Measurements from ENCODE around the gene TOB1. TPM values are rescaled to one million over a fixed set of nuclear protein-coding genes. Genes with fewer than 3 reads are reported as not detected.
A peak's percentile ranks its signal among the peaks of the same experiment; 100 is the strongest.

The TOB1 gene
- total RNA-seq, 1 donor from 2014 or later, result 15.5 TPM

GRCh38 chr17:50867363-50868139 is 1.4 kb upstream of the TOB1 start:
- peak overlapping the region; percentile 99 for H3K4me3 Mint-ChIP-seq (ENCODE audit: unreplicated experiment)
- H3K4me1 Mint-ChIP-seq (ENCODE audit: unreplicated experiment), result peaks cover 25% of the 10 kb centered on the region
- peak; percentile 83 for DNase-seq (ENCODE audit: low spot score)
- peaks cover 14% of the 10 kb centered on the region for H3K36me3 Mint-ChIP-seq (ENCODE audit: low read depth, unreplicated experiment)
- H3K9me3 Mint-ChIP-seq (ENCODE audit: unreplicated experiment), result no peaks in the 10 kb centered on the region
- H3K27me3 Mint-ChIP-seq (ENCODE audit: unreplicated experiment), result peaks cover 16% of the 10 kb centered on the region
- TF ChIP-seq CTCF (IDR thresholded peaks at IDR 0.05; ENCODE audit: unreplicated experiment), result no peak
- peak overlapping the region; percentile 100 for H3K27ac Mint-ChIP-seq (ENCODE audit: unreplicated experiment)

GRCh38 chr17:50866950-50867362 is 802 bp upstream of the TOB1 start:
- DNase-seq (ENCODE audit: low spot score), result peak; percentile 72
- Mint-ChIP-seq H3K36me3 (ENCODE audit: low read depth, unreplicated experiment) (peaks cover 15% of the 10 kb centered on the region), H3K27me3 (ENCODE audit: unreplicated experiment) (peaks cover 16% of the 10 kb centered on the region), H3K4me1 (ENCODE audit: unreplicated experiment) (peaks cover 25% of the 10 kb centered on the region), H3K4me3 (ENCODE audit: unreplicated experiment) (peak overlapping the region; percentile 99), H3K9me3 (ENCODE audit: unreplicated experiment) (no peaks in the 10 kb centered on the region), H3K27ac (ENCODE audit: unreplicated experiment) (peak overlapping the region; percentile 100)
- no peak for TF ChIP-seq CTCF (IDR thresholded peaks at IDR 0.05; ENCODE audit: unreplicated experiment)

- Mint-ChIP-seq H3K9me3 (ENCODE audit: unreplicated experiment) (no peaks in the 10 kb centered on the region), H3K36me3 (ENCODE audit: low read depth, unreplicated experiment) (peaks cover 18% of the 10 kb centered on the region), H3K4me3 (ENCODE audit: unreplicated experiment) (peak overlapping the region; percentile 85), H3K27me3 (ENCODE audit: unreplicated experiment) (peaks cover 16% of the 10 kb centered on the region), H3K4me1 (ENCODE audit: unreplicated experiment) (peaks cover 25% of the 10 kb centered on the region), H3K27ac (ENCODE audit: unreplicated experiment) (no peak overlapping the region)
- no peak for TF ChIP-seq CTCF (IDR thresholded peaks at IDR 0.05; ENCODE audit: unreplicated experiment)
- no peak for DNase-seq (ENCODE audit: low spot score)
Measured at GRCh38 chr17:50865868-50866260, 290 bp downstream of the TOB1 start.

- DNase-seq (ENCODE audit: low spot score), result peak; percentile 36
- peaks cover 25% of the 10 kb centered on the region for H3K4me1 Mint-ChIP-seq (ENCODE audit: unreplicated experiment)
- H3K36me3 Mint-ChIP-seq (ENCODE audit: low read depth, unreplicated experiment), result peaks cover 18% of the 10 kb centered on the region
- peak overlapping the region; percentile 96 for H3K27ac Mint-ChIP-seq (ENCODE audit: unreplicated experiment)
- TF ChIP-seq CTCF (IDR thresholded peaks at IDR 0.05; ENCODE audit: unreplicated experiment), result no peak
- H3K4me3 Mint-ChIP-seq (ENCODE audit: unreplicated experiment), result peak overlapping the region; percentile 100
- no peaks in the 10 kb centered on the region for H3K9me3 Mint-ChIP-seq (ENCODE audit: unreplicated experiment)
- peaks cover 16% of the 10 kb centered on the region for H3K27me3 Mint-ChIP-seq (ENCODE audit: unreplicated experiment)
Measured at GRCh38 chr17:50865060-50865867, 890 bp downstream of the TOB1 start.

GRCh38 chr17:50864747-50865059 is 1.5 kb downstream of the TOB1 start:
- Mint-ChIP-seq H3K36me3 (ENCODE audit: low read depth, unreplicated experiment) (peaks cover 18% of the 10 kb centered on the region), H3K4me3 (ENCODE audit: unreplicated experiment) (peak overlapping the region; percentile 100), H3K4me1 (ENCODE audit: unreplicated experiment) (peaks cover 25% of the 10 kb centered on the region), H3K27me3 (ENCODE audit: unreplicated experiment) (peaks cover 16% of the 10 kb centered on the region), H3K27ac (ENCODE audit: unreplicated experiment) (peak overlapping the region; percentile 96), H3K9me3 (ENCODE audit: unreplicated experiment) (no peaks in the 10 kb centered on the region)
- no peak for DNase-seq (ENCODE audit: low spot score)
- TF ChIP-seq CTCF (IDR thresholded peaks at IDR 0.05; ENCODE audit: unreplicated experiment), result no peak
